PC-9 (cell line): ENCODE measurements around the gene TNIK.
"Not testable (repeated sequence)": the region's sequence is repeated elsewhere in the genome, so short reads cannot be mapped to it uniquely, and the experiment has no call there.

ENCODE experiments used
- CTCF ChIP-seq: fragments of 200-600 bp; sonication (generic); conservative IDR thresholded peaks from 2 replicates; pipeline ENCODE4 v1.6.1; 2017; ENCODE audit warnings: mixed run types, antibody characterized with exemption, mild to moderate bottlenecking, moderate library complexity
- EZH2 ChIP-seq: fragments of 200-600 bp; sonication (generic); IDR thresholded peaks from 2 replicates; pipeline ENCODE4 v1.8.0; 2017; ENCODE audit warnings: antibody characterized with exemption, low read depth

GRCh38 chr3:171241655-171242054, 218.6 kb downstream of the TNIK start:
- TF ChIP-seq CTCF, EZH2: not testable (repeated sequence)
